ENCODE data around the gene LSAMP. TPM values are rescaled to one million over a fixed set of nuclear protein-coding genes. Genes with fewer than 3 reads are reported as not detected.

The LSAMP gene
- total RNA-seq, 3 donors from 2014 or later, result 0.78 to 39.8 (median 1.9) TPM

DNA sequence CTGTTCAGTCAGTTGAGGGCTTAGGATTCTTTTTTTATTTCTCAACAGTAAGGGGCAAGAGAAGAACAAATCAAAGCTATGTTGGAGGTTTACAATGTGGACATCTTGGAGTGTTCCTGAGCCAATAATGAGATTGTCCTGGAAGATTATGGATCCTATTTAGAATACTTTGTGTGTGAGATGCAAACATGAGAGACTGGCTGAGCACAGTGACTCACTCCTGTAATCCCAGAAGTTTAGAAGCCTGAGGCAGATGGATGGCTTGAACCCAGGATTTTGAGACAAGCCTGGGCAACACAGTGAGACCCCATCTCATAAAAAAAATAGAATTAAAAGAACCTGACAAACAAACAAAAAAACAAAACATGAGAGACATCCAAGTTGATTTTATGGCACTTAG lies 470.3 kb downstream of the LSAMP start:
- Histone ChIP-seq H3K4me1 (ENCODE audit: low read depth) (no peaks in the 10 kb centered on the region), H3K9me3 (no peaks in the 10 kb centered on the region), H3K4me3 (no peak overlapping the region), H3K36me3 (ENCODE audit: low read depth) (no peaks in the 10 kb centered on the region)
- DNase-seq (no peak), ATAC-seq (no peak)
- intact Hi-C loops (cut with DNase I, micrococcal nuclease), result no loop called here
- TF ChIP-seq, protein P1, sequence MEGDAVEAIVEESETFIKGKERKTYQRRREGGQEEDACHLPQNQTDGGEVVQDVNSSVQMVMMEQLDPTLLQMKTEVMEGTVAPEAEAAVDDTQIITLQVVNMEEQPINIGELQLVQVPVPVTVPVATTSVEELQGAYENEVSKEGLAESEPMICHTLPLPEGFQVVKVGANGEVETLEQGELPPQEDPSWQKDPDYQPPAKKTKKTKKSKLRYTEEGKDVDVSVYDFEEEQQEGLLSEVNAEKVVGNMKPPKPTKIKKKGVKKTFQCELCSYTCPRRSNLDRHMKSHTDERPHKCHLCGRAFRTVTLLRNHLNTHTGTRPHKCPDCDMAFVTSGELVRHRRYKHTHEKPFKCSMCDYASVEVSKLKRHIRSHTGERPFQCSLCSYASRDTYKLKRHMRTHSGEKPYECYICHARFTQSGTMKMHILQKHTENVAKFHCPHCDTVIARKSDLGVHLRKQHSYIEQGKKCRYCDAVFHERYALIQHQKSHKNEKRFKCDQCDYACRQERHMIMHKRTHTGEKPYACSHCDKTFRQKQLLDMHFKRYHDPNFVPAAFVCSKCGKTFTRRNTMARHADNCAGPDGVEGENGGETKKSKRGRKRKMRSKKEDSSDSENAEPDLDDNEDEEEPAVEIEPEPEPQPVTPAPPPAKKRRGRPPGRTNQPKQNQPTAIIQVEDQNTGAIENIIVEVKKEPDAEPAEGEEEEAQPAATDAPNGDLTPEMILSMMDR (IDR thresholded peaks at IDR 0.05), result no peak

DNA sequence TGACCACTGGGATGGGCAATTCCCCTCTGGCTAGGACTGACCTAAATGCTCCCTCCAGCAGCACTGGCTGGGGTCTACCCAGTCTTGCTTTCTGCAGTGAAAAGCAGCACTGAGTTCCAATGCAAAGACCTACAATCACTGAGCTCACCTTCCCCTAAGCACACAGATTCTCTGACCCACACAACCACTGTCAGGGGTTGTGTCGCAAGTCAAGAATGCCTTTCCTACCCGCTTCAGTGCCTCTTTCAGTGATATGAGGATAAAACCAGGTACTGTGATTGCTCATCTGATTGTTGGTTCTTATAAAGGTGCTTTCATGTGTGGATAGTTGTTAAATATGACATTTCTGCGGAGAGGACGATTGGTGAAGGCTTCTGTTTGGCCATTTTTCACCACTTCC lies 476.4 kb downstream of the LSAMP start:
- Histone ChIP-seq H3K9me3 (no peaks in the 10 kb centered on the region), H3K4me1 (ENCODE audit: low read depth) (no peaks in the 10 kb centered on the region), H3K36me3 (ENCODE audit: low read depth) (no peaks in the 10 kb centered on the region), H3K4me3 (no peak overlapping the region)
- DNase-seq (no peak), ATAC-seq (no peak)
- TF ChIP-seq, protein P1 (IDR thresholded peaks at IDR 0.05), result no peak
- intact Hi-C loops (cut with DNase I, micrococcal nuclease), result no loop called here

DNA sequence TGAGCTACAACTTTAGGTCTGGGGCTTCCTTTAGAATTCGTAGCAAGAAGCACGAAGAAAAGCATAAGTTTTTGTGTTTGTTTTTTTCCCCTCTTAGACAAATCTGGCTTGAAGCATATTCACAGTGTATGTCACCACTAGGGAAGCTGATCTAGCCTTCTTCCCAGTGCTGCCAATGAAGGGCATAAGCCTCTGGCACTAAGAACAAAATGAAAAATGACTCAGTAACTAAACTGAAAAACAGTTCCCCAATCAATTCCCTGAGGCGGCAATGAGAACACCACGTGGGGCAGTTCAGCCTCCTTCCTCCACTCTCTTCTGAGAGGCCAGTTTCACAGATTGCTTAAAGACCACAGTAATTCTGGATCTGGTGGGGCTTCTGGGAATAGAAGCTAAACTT lies 483.9 kb downstream of the LSAMP start:
- Histone ChIP-seq H3K9me3 (no peaks in the 10 kb centered on the region), H3K4me3 (no peak overlapping the region), H3K4me1 (ENCODE audit: low read depth) (no peaks in the 10 kb centered on the region), H3K36me3 (ENCODE audit: low read depth) (no peaks in the 10 kb centered on the region)
- intact Hi-C loops (cut with DNase I, micrococcal nuclease), result no loop called here
- TF ChIP-seq, protein P1 (IDR thresholded peaks at IDR 0.05), result no peak
- ATAC-seq (no peak), DNase-seq (no peak)

DNA sequence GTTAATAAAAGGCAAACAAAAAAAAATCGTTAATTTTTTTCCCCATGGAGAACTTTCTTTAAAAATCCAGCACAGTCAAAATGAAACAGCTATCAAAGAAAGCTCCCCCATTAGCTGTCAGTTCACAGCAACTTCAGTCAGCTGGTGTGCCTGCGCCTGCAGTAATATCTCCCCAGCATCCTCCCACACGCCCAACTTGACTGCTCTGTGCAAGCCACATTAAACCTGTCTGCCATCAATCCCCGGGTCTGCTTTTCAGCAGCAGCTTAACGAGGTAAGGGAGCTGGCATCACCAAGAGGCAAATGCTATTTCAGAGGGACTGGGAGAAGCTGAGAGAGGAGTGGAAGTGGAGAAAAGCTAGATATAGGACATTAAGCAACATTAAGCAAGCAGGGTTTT lies 484.5 kb downstream of the LSAMP start:
- no peaks in the 10 kb centered on the region for H3K36me3 ChIP-seq (ENCODE audit: low read depth)
- no peaks in the 10 kb centered on the region for H3K4me1 ChIP-seq (ENCODE audit: low read depth)
- DNase-seq (no peak), ATAC-seq (no peak)
- H3K9me3 ChIP-seq, result no peaks in the 10 kb centered on the region
- intact Hi-C loops (cut with DNase I, micrococcal nuclease), result no loop called here
- no peak overlapping the region for H3K4me3 ChIP-seq
- TF ChIP-seq, protein P1 (IDR thresholded peaks at IDR 0.05), result no peak

DNA sequence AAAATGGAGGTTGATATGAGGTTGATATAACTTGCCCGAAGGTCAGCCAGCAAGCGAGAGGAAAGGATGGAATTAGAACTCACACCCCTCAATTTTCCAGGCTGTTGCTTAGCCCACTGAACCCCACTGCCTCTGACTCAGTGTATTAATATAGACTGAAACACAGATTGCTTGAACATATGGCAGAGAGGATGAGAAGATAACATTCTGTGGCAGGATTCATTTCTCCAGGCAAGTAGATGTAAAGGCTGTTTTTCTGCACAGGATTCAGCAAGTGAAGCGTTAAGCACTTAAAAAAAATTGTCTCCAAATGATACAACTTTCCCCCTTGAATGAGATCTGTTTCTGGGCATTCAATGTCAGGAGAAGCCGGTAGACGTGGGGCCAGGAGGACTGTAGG lies 486.8 kb downstream of the LSAMP start:
- Histone ChIP-seq H3K4me3 (no peak overlapping the region), H3K36me3 (ENCODE audit: low read depth) (no peaks in the 10 kb centered on the region), H3K4me1 (ENCODE audit: low read depth) (no peaks in the 10 kb centered on the region), H3K9me3 (no peaks in the 10 kb centered on the region)
- ATAC-seq (no peak), DNase-seq (no peak)
- intact Hi-C loops (cut with DNase I, micrococcal nuclease), result no loop called here
- TF ChIP-seq, protein P1 (IDR thresholded peaks at IDR 0.05), result no peak

DNA sequence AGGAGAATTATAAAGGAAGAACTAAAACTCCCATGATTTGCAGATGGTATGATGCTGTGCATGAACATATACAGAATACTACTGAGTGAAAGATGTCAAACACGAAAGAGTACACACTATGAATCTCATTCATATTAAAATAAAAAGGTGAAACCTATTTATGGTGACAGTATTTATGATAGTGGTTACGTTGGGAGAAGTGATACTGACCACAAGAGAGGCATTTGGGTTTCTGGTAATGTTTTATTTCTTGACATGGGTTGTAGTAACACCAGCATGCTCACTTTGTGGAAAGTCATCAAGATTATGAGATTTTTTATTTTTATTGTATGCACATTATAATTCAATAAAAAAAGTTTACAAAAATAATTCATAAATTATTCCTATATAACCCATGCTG lies 498.0 kb downstream of the LSAMP start:
- H3K4me3 ChIP-seq, result no peak overlapping the region
- H3K9me3 ChIP-seq, result no peaks in the 10 kb centered on the region
- H3K4me1 ChIP-seq (ENCODE audit: low read depth), result no peaks in the 10 kb centered on the region
- DNase-seq (no peak), ATAC-seq (no peak)
- intact Hi-C loops (cut with DNase I, micrococcal nuclease), result no loop called here
- no peaks in the 10 kb centered on the region for H3K36me3 ChIP-seq (ENCODE audit: low read depth)
- TF ChIP-seq, protein P1 (IDR thresholded peaks at IDR 0.05), result no peak
